ENCODE results near the gene SLC15A3.

Gene SLC15A3

DNA sequence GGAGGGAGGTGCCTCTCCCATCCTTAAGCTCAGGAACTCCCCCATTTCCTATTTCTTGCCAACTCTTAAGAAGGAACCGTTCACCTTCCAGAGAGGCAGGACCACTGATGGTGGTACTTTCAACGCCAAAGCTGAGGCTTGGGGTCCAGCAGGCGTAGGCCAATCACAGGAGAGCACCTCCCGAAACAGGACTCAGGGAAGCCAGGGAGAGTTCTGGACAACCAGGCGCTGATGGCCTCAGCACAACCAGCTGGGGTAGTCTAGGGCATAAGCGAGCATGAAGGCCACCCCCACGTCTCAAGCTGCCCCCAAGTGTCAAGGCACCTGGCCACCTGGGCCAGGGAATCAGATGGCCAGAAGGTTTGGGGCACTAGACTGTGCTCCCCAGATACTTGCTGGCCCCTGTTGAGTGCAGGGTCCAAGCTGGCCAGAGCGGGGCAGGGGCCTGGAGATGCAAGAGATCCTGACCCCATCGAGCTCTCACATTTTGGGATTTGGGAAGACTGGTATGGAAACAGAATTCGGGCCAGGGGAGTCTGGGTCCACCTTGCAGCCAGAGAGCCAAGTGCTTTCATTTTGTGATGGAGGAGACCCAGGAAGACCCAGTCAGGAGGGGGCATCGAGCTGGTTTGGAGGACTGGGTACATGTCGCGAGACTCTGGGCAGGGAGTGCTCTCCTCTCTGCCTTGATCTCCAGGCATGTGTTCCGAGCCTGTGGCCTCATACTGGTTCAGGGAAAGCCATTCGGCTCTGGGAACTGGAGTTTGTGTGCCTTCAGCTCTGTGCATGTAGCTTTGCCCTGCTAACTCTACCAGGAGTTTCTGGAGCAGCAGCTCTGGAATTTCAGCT, 20.4 kb upstream of the SLC15A3 start:
- DNase-seq: no peak
- no peaks in the 10 kb centered on the region for H3K9me3 ChIP-seq (ENCODE audit: insufficient read depth, low read length, severe bottlenecking)
- no peak overlapping the region for H3K4me2 ChIP-seq (ENCODE audit: insufficient read depth, low read length)
- no peaks in the 10 kb centered on the region for H4K20me1 ChIP-seq (ENCODE audit: insufficient read depth, low read length)
- no peak for ATAC-seq (ENCODE audit: insufficient read depth, low read depth)
- H3K79me2 ChIP-seq (ENCODE audit: insufficient read depth, low read length): no peaks in the 10 kb centered on the region
- H3K27ac ChIP-seq (ENCODE audit: low read length): no peak overlapping the region
- no peaks in the 10 kb centered on the region for H3K36me3 ChIP-seq (ENCODE audit: insufficient read depth, low read length)
- H3K4me1 ChIP-seq (ENCODE audit: insufficient read depth, low read length): no peaks in the 10 kb centered on the region
- no peak overlapping the region for H3K9ac ChIP-seq (ENCODE audit: low read depth, low read length)
- no peak overlapping the region for H3K4me3 ChIP-seq (ENCODE audit: low read depth in 1 of 2, low read length in 2 of 2)
- H2AFZ ChIP-seq (ENCODE audit: low read depth, low read length): no peak overlapping the region
- TF ChIP-seq CTCF (IDR thresholded peaks at IDR 0.05; ENCODE audit: borderline replicate concordance, extremely low read depth, low read length, poor library complexity, severe bottlenecking) (no peak), EZH2 (IDR thresholded peaks at IDR 0.05; ENCODE audit: borderline replicate concordance, low read depth, low read length, severe bottlenecking) (no peak)
- peaks cover 33% of the 10 kb centered on the region for H3K27me3 ChIP-seq (ENCODE audit: insufficient read depth, low read length, poor library complexity)

GRCh38 chr11:60971520-60971919, 19.5 kb upstream of the SLC15A3 start, which contains the start of gene CD6:
Gene CD6, plus strand, starts transcription at chr11:60971680. Its CDS starts 186 bp downstream, at chr11:60971866.
- no peaks in the 10 kb centered on the region for H4K20me1 ChIP-seq (ENCODE audit: insufficient read depth, low read length)
- no peaks in the 10 kb centered on the region for H3K4me1 ChIP-seq (ENCODE audit: insufficient read depth, low read length)
- ATAC-seq (ENCODE audit: insufficient read depth, low read depth) (peak; percentile 83), DNase-seq (peak; percentile 59)
- H3K9me3 ChIP-seq (ENCODE audit: insufficient read depth, low read length, severe bottlenecking): no peaks in the 10 kb centered on the region
- TF ChIP-seq CTCF (IDR thresholded peaks at IDR 0.05; ENCODE audit: borderline replicate concordance, extremely low read depth, low read length, poor library complexity, severe bottlenecking): no peak
- TF ChIP-seq EZH2 (IDR thresholded peaks at IDR 0.05; ENCODE audit: borderline replicate concordance, low read depth, low read length, severe bottlenecking): no peak
- no peak within 1 kb of the TSS for H2AFZ ChIP-seq (ENCODE audit: low read depth, low read length)
- no peak within 1 kb of the TSS for H3K4me2 ChIP-seq (ENCODE audit: insufficient read depth, low read length)
- H3K27me3 ChIP-seq (ENCODE audit: insufficient read depth, low read length, poor library complexity): peaks cover 33% of the 10 kb centered on the region
- no peak within 1 kb of the TSS for H3K9ac ChIP-seq (ENCODE audit: low read depth, low read length)
- H3K79me2 ChIP-seq (ENCODE audit: insufficient read depth, low read length): no peaks in the 10 kb centered on the region
- H3K4me3 ChIP-seq (ENCODE audit: low read depth in 1 of 2, low read length in 2 of 2): no peak within 1 kb of the TSS
- H3K36me3 ChIP-seq (ENCODE audit: insufficient read depth, low read length): no peaks in the 10 kb centered on the region
- H3K27ac ChIP-seq (ENCODE audit: low read length): no peak within 1 kb of the TSS

GRCh38 chr11:60970890-60971289, 18.9 kb upstream of the SLC15A3 start:
- Histone ChIP-seq H3K9ac (ENCODE audit: low read depth, low read length) (no peak overlapping the region), H4K20me1 (ENCODE audit: insufficient read depth, low read length) (no peaks in the 10 kb centered on the region), H3K27me3 (ENCODE audit: insufficient read depth, low read length, poor library complexity) (peaks cover 33% of the 10 kb centered on the region), H3K36me3 (ENCODE audit: insufficient read depth, low read length) (no peaks in the 10 kb centered on the region), H2AFZ (ENCODE audit: low read depth, low read length) (no peak overlapping the region), H3K4me2 (ENCODE audit: insufficient read depth, low read length) (no peak overlapping the region), H3K9me3 (ENCODE audit: insufficient read depth, low read length, severe bottlenecking) (no peaks in the 10 kb centered on the region), H3K27ac (ENCODE audit: low read length) (no peak overlapping the region), H3K4me3 (ENCODE audit: low read depth in 1 of 2, low read length in 2 of 2) (no peak overlapping the region), H3K4me1 (ENCODE audit: insufficient read depth, low read length) (no peaks in the 10 kb centered on the region), H3K79me2 (ENCODE audit: insufficient read depth, low read length) (no peaks in the 10 kb centered on the region)
- TF ChIP-seq CTCF (IDR thresholded peaks at IDR 0.05; ENCODE audit: borderline replicate concordance, extremely low read depth, low read length, poor library complexity, severe bottlenecking): no peak
- no peak for TF ChIP-seq EZH2 (IDR thresholded peaks at IDR 0.05; ENCODE audit: borderline replicate concordance, low read depth, low read length, severe bottlenecking)
- ATAC-seq (ENCODE audit: insufficient read depth, low read depth): no peak
- no peak for DNase-seq

Measured in DND-41 (cell line).